Gastroesophageal sphincter (tissue), 4 donors: ENCODE measurements around the gene GPR37L1. TPM values are rescaled to one million over a fixed set of nuclear protein-coding genes. Genes with fewer than 3 reads are reported as not detected.

Source experiments
- ATAC-seq: fragments of 150-250 bp; one replicate; pipeline ENCODE4 v1.9.1; 2016; ENCODE audit warnings: mild to moderate bottlenecking, moderate library complexity
- H3K27ac ChIP-seq, 4 donors: fragments of 200-600 bp; sonication (generic) in 3 of 4; 1 replicate in 3 of 4; 2 replicates in 1 of 4; pipeline ENCODE4 v1.5.1; 2016 to 2019
- H3K27me3 ChIP-seq: fragments of 200-600 bp; sonication (generic); one replicate; pipeline ENCODE4 v1.5.1; 2019
- H3K36me3 ChIP-seq, 2 donors: fragments of 200-600 bp; sonication (generic); one replicate each; pipeline ENCODE4 v1.5.1; 2019; ENCODE audit warnings: control low read depth in 1 of 2
- H3K4me1 ChIP-seq, 3 donors: fragments of 200-600 bp; sonication (generic); 1 replicate in 2 of 3; 2 replicates in 1 of 3; pipeline ENCODE4 v1.5.1; 2016 to 2019; ENCODE audit warnings: control low read depth in 2 of 3
- H3K4me3 ChIP-seq, 2 donors: fragments of 200-600 bp; sonication (generic); one replicate each; pipeline ENCODE4 v1.5.1; 2019; ENCODE audit warnings: mild to moderate bottlenecking in 1 of 2, moderate library complexity in 1 of 2
- H3K9me3 ChIP-seq, 3 donors: fragments of 200-600 bp; sonication (generic); one replicate each; pipeline ENCODE4 v1.5.1; 2017 to 2019; ENCODE audit warnings: control low read depth in 2 of 3
- EP300 ChIP-seq: sonication (generic); formaldehyde crosslinking; IDR thresholded peaks from one replicate; pipeline ENCODE4 v1.6.1; 2017; ENCODE audit warnings: antibody characterized with exemption, mild to moderate bottlenecking
- POLR2A ChIP-seq, 2 donors: fragments of 450-650 bp; IDR thresholded peaks; one replicate each; pipeline ENCODE4 v1.6.1; 2017; ENCODE audit warnings: antibody characterized with exemption in 2 of 2, mild to moderate bottlenecking in 2 of 2, moderate library complexity in 1 of 2
- POLR2AphosphoS5 ChIP-seq: sonication (generic); formaldehyde crosslinking; IDR thresholded peaks from one replicate; pipeline ENCODE4 v1.6.1; 2017; ENCODE audit warnings: antibody characterized with exemption
- WGBS, 2 donors: methylation state at CpG; one replicate each; pipeline ENCODE4 v1.1.5; 2018; ENCODE audit warnings: low coverage in 1 of 2; 5-methylcytosine and 5-hydroxymethylcytosine counted together
- total RNA-seq, 4 donors: library from RNA; depleted of rRNA; stranded (reverse); fragments of >200 nt; gene quantifications; one replicate each; pipeline ENCODE4 v1.1.0, GENCODE V29; 2016
- TF ChIP-seq, protein P1 (sequence below), 4 experiments: fragments of 200-600 bp in 2 of 4; fragments of 450-650 bp in 2 of 4; sonication (generic) in 1 of 4; IDR thresholded peaks; one replicate each; pipeline ENCODE4 v1.5.1; 2017 to 2019; ENCODE audit warnings: antibody characterized with exemption in 4 of 4, mild to moderate bottlenecking in 2 of 4, moderate library complexity in 2 of 4

GPR37L1 gene
- total RNA-seq, 4 donors from 2014 or later = 0.16 to 0.39 (median 0.27) TPM

DNA sequence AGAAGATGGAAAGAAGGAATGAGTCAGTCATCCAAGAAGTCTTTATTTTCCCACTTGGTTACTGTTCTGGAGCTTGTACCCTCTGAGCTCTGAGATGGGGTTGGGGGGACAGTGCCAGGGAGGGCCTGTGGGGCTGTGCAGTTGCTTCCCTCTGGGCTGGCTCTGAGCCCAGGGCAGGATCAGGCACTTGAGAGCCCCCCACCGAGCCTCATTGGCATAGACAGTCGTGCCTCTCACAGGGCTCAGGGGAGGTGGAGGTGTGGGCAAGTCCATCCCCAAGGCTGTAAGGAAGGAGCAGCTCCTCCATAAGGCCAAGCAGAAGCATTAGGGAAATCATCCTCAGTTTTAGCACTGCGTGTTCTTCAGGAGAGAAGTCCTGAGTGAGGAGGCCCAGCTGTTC lies 24.3 kb downstream of the GPR37L1 start:
- TF ChIP-seq, protein P1, sequence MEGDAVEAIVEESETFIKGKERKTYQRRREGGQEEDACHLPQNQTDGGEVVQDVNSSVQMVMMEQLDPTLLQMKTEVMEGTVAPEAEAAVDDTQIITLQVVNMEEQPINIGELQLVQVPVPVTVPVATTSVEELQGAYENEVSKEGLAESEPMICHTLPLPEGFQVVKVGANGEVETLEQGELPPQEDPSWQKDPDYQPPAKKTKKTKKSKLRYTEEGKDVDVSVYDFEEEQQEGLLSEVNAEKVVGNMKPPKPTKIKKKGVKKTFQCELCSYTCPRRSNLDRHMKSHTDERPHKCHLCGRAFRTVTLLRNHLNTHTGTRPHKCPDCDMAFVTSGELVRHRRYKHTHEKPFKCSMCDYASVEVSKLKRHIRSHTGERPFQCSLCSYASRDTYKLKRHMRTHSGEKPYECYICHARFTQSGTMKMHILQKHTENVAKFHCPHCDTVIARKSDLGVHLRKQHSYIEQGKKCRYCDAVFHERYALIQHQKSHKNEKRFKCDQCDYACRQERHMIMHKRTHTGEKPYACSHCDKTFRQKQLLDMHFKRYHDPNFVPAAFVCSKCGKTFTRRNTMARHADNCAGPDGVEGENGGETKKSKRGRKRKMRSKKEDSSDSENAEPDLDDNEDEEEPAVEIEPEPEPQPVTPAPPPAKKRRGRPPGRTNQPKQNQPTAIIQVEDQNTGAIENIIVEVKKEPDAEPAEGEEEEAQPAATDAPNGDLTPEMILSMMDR (IDR thresholded peaks at IDR 0.05) = no peak
- no peak overlapping the region for H3K4me3 ChIP-seq
- no peak overlapping the region for H3K27ac ChIP-seq
- H3K4me1 ChIP-seq = peaks cover 0 to 28% (median 14%) of the 10 kb centered on the region in 3 donors
- ATAC-seq = no peak
- no peaks in the 10 kb centered on the region for H3K27me3 ChIP-seq
- H3K9me3 ChIP-seq = no peaks in the 10 kb centered on the region
- H3K36me3 ChIP-seq = no peaks in the 10 kb centered on the region
- WGBS, 2 donors = 83% methylated on average over 1 of the region's 3 CpGs; no CpG with 5 or more reads in 1 of the 2 donors

DNA sequence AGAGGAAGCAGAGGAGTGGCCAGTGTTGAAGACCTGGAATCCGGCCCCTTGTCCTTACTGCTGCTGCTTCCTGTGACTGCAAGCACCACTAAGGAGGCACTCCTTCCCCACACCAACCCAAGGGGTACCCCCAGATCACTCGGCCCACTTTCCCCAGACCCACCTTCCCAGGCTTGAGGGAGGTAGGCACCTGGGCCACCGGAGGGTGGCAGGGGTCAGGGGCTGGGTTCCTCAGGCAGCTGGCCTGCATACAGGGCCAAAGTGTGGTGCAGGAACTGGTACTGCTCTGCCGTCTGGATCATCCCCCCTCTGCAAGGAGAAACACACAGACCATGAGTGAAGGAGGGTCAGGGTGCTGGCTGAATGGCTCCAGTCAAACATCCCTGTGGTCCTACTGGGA lies 25.7 kb downstream of the GPR37L1 start:
- Histone ChIP-seq H3K27ac (no peak overlapping the region), H3K4me3 (no peak overlapping the region), H3K9me3 (no peaks in the 10 kb centered on the region), H3K36me3 (no peaks in the 10 kb centered on the region), H3K27me3 (no peaks in the 10 kb centered on the region), H3K4me1 (peaks cover 0 to 14% (median 5%) of the 10 kb centered on the region in 3 donors)
- TF ChIP-seq POLR2AphosphoS5 = no peak
- TF ChIP-seq, protein P1 (IDR thresholded peaks at IDR 0.05) = no peak
- no peak for TF ChIP-seq POLR2A (IDR thresholded peaks at IDR 0.05)
- TF ChIP-seq EP300 = no peak
- ATAC-seq = no peak
- 70% methylated on average over 2 of the region's 4 CpGs; no CpG with 5 or more reads in 1 of the 2 donors for WGBS, 2 donors

DNA sequence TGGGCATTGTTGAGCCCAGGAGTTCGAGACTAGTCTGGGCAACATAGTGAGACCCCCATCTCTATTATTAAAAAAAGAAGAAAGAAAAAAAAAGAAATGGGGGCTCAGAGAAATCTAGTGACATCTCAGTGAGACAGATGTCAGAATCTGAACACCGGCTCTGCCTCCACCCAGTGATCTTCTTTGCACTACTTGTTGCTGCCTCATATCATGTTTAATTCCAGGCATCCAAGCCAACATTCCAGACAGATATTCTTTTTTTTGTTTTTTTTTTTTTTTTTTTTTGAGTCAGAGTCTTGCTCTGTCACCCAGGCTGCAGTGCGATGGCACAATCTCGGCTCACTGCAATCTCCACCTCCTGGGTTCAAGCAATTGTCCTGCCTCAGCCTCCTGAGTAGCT lies 26.8 kb downstream of the GPR37L1 start:
- no peaks in the 10 kb centered on the region for H3K36me3 ChIP-seq
- WGBS, 2 donors = 79 to 86% methylated on average over 2 to 3 of the region's 4 CpGs
- no peak for ATAC-seq
- H3K9me3 ChIP-seq = no peaks in the 10 kb centered on the region
- peaks cover 9% of the 10 kb centered on the region for H3K27me3 ChIP-seq
- H3K27ac ChIP-seq = no peak overlapping the region
- no peak overlapping the region for H3K4me3 ChIP-seq
- TF ChIP-seq POLR2AphosphoS5 (no peak), POLR2A (IDR thresholded peaks at IDR 0.05) (no peak), EP300 (no peak)
- TF ChIP-seq, protein P1 (IDR thresholded peaks at IDR 0.05) = no peak
- peaks cover 0 to 13% (median 5%) of the 10 kb centered on the region in 3 donors for H3K4me1 ChIP-seq

DNA sequence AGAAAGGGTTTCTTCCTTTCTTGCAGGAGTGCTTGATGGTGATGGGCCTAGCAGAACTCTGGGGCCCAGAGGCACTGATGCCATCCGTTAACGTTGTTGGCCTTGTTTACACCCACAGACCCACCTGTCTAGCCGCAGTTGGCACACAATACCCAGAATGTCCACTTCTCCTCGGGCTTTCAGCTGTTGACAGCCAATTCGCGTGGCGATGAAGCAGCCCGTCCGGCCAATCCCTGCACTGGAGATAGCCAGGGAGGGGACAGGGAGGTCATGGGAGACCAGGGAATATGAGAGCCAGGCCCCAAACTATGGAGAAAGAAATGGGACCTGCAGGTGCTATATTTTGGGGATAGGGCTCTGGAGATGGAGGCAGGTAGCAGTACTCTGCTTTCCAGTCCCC lies 27.5 kb downstream of the GPR37L1 start:
- no CpG with 5 or more reads among the region's 9 CpGs for WGBS, 2 donors

DNA sequence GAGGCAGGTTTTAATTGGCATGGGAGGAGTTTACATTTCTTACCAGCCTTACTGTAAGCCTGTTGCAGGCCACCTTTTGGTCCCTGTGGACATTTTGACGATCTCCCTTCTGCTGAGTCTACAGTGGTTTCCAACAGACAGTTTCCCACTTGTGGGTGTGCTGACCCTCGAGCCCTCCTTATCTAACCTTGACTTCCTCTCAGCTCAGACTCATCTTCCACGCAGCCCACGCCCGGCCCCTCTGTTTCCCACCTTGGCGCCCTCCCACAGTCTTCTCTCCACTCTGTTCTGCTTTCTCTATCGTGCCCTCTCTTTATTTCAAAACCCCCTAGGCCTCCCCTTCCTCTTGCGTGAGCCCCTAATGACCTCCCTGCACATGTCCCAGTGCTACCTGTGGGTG lies 27.9 kb downstream of the GPR37L1 start:
- no peaks in the 10 kb centered on the region for H3K36me3 ChIP-seq
- no peak overlapping the region for H3K27ac ChIP-seq
- no peaks in the 10 kb centered on the region for H3K9me3 ChIP-seq
- no peak for ATAC-seq
- peaks cover 0 to 3% (median 0%) of the 10 kb centered on the region in 3 donors for H3K4me1 ChIP-seq
- no peak overlapping the region for H3K4me3 ChIP-seq
- TF ChIP-seq EP300 (no peak), POLR2A (IDR thresholded peaks at IDR 0.05) (no peak), POLR2AphosphoS5 (no peak)
- TF ChIP-seq, protein P1 (IDR thresholded peaks at IDR 0.05) = no peak
- 88 to 93% methylated on average over 3 to 8 of the region's 8 CpGs for WGBS, 2 donors
- H3K27me3 ChIP-seq = peaks cover 9% of the 10 kb centered on the region

More for the DNA sequence above, 27.5 kb downstream of the GPR37L1 start:
- no peak overlapping the region for H3K4me3 ChIP-seq
- TF ChIP-seq EP300 (no peak), POLR2AphosphoS5 (no peak), POLR2A (IDR thresholded peaks at IDR 0.05) (no peak)
- TF ChIP-seq, protein P1 (IDR thresholded peaks at IDR 0.05) = no peak
- no peaks in the 10 kb centered on the region for H3K36me3 ChIP-seq
- peaks cover 9% of the 10 kb centered on the region for H3K27me3 ChIP-seq
- ATAC-seq = no peak
- peaks cover 0 to 7% (median 4%) of the 10 kb centered on the region in 3 donors for H3K4me1 ChIP-seq
- H3K9me3 ChIP-seq = no peaks in the 10 kb centered on the region
- H3K27ac ChIP-seq = no peak overlapping the region
